NB4 (cell line): ENCODE measurements around the gene DCAF4L1.

Source experiments
- CTCF ChIP-seq: IDR thresholded peaks from one replicate; pipeline ENCODE4 v1.5.1; 2012; ENCODE audit warnings: low read depth, low read length
- POLR2A ChIP-seq: IDR thresholded peaks from 2 replicates; pipeline ENCODE4 v1.6.1; 2011; ENCODE audit warnings: mild to moderate bottlenecking; ENCODE audit not compliant: insufficient read length; ENCODE audit errors: extremely low read depth

- TF ChIP-seq CTCF (no peak), POLR2A (no peak)
Observed at GRCh38 chr4:41998019-41998418, 16.5 kb downstream of the DCAF4L1 start.
